Measurements from ENCODE around the gene DPYSL4. TPM values are rescaled to one million over a fixed set of nuclear protein-coding genes. Genes with fewer than 3 reads are reported as not detected.
"Not testable (repeated sequence)": the region's sequence is repeated elsewhere in the genome, so short reads cannot be mapped to it uniquely, and the experiment has no call there.

DPYSL4 gene
- total RNA-seq, 2 donors from 2014 or later, result 4.1 to 22.6 TPM

GRCh38 chr10:132157101-132157500, 29.6 kb upstream of the DPYSL4 start:
- no peak for DNase-seq (ENCODE audit: low spot score)
- peaks cover 3% of the 10 kb centered on the region for H3K4me1 ChIP-seq (replicated peaks)
- H3K4me3 ChIP-seq, result no peak overlapping the region
- intact Hi-C loops (cut with DNase I), result no loop called here
- no peaks in the 10 kb centered on the region for H3K36me3 ChIP-seq
- WGBS, result 88% methylated on average over 8 of the region's 8 CpGs
- H3K27ac ChIP-seq, result no peak overlapping the region
- H3K27me3 ChIP-seq (replicated peaks; ENCODE audit: insufficient read depth), result no peaks in the 10 kb centered on the region
- TF ChIP-seq POLR2A (IDR thresholded peaks at IDR 0.05) (no peak), CTCF (IDR thresholded peaks at IDR 0.05) (no peak), POLR2AphosphoS5 (IDR thresholded peaks at IDR 0.05) (no peak)
- no peaks in the 10 kb centered on the region for H3K9me3 ChIP-seq

GRCh38 chr10:132158122-132158741, 28.5 kb upstream of the DPYSL4 start:
- intact Hi-C loops (cut with DNase I), result no loop called here
- no peak overlapping the region for H3K27ac ChIP-seq
- peaks cover 5% of the 10 kb centered on the region for H3K4me1 ChIP-seq (replicated peaks)
- no peak overlapping the region for H3K4me3 ChIP-seq
- H3K9me3 ChIP-seq, result no peaks in the 10 kb centered on the region
- no peaks in the 10 kb centered on the region for H3K36me3 ChIP-seq
- no peaks in the 10 kb centered on the region for H3K27me3 ChIP-seq (replicated peaks; ENCODE audit: insufficient read depth)
- no peak for TF ChIP-seq POLR2A (IDR thresholded peaks at IDR 0.05)
- no peak for TF ChIP-seq POLR2AphosphoS5 (IDR thresholded peaks at IDR 0.05)
- TF ChIP-seq CTCF (IDR thresholded peaks at IDR 0.05), result no peak
- DNase-seq (ENCODE audit: low spot score), result no peak
- WGBS, result 60% methylated on average over 2 of the region's 2 CpGs

GRCh38 chr10:132158823-132159222, 27.9 kb upstream of the DPYSL4 start:
- Histone ChIP-seq H3K27me3 (replicated peaks; ENCODE audit: insufficient read depth) (no peaks in the 10 kb centered on the region), H3K9me3 (no peaks in the 10 kb centered on the region), H3K4me3 (no peak overlapping the region), H3K27ac (no peak overlapping the region), H3K36me3 (no peaks in the 10 kb centered on the region), H3K4me1 (replicated peaks) (peaks cover 5% of the 10 kb centered on the region)
- 75% methylated on average over 6 of the region's 7 CpGs for WGBS
- TF ChIP-seq POLR2A (IDR thresholded peaks at IDR 0.05), result no peak
- TF ChIP-seq CTCF (IDR thresholded peaks at IDR 0.05), result no peak
- TF ChIP-seq POLR2AphosphoS5 (IDR thresholded peaks at IDR 0.05), result no peak
- intact Hi-C loops (cut with DNase I), result no loop called here
- no peak for DNase-seq (ENCODE audit: low spot score)

- H3K4me1 ChIP-seq (replicated peaks); DNase-seq (ENCODE audit: low spot score); H3K36me3 ChIP-seq; H3K27me3 ChIP-seq (replicated peaks; ENCODE audit: insufficient read depth); H3K9me3 ChIP-seq; H3K4me3 ChIP-seq; intact Hi-C loops (cut with DNase I); H3K27ac ChIP-seq: not testable (repeated sequence)
- 82% methylated on average over 3 of the region's 7 CpGs for WGBS
These were observed 27.2 kb upstream of the DPYSL4 start for GRCh38 chr10:132159302-132160230.

- H3K9me3 ChIP-seq; H3K4me1 ChIP-seq (replicated peaks); H3K36me3 ChIP-seq; H3K27me3 ChIP-seq (replicated peaks; ENCODE audit: insufficient read depth); DNase-seq (ENCODE audit: low spot score); H3K4me3 ChIP-seq; H3K27ac ChIP-seq; intact Hi-C loops (cut with DNase I): not testable (repeated sequence)
These were observed 26.5 kb upstream of the DPYSL4 start for GRCh38 chr10:132160231-132160630.

GRCh38 chr10:132160834-132161622, 25.7 kb upstream of the DPYSL4 start:
- H3K36me3 ChIP-seq; H3K4me3 ChIP-seq; H3K9me3 ChIP-seq; DNase-seq (ENCODE audit: low spot score); H3K4me1 ChIP-seq (replicated peaks); intact Hi-C loops (cut with DNase I); H3K27me3 ChIP-seq (replicated peaks; ENCODE audit: insufficient read depth); H3K27ac ChIP-seq: not testable (repeated sequence)
- 80% methylated on average over 1 of the region's 4 CpGs for WGBS

All from prostate gland (tissue), 2 donors.